Subcutaneous abdominal adipose tissue (tissue), 5 donors: Measurements from ENCODE around the gene GPATCH1.
"Not testable (repeated sequence)": the region's sequence is repeated elsewhere in the genome, so short reads cannot be mapped to it uniquely, and the experiment has no call there.

Source experiments
- H3K27ac ChIP-seq: one replicate; pipeline ENCODE4 v1.7.0; 2013; ENCODE audit warnings: low read depth, mild to moderate bottlenecking, inconsistent platforms, low read length, moderate library complexity
- H3K27me3 ChIP-seq, 5 donors: one replicate each; pipeline ENCODE4 v1.7.0; 2013; ENCODE audit warnings: low read length in 5 of 5, inconsistent platforms in 1 of 5; ENCODE audit not compliant: control insufficient read depth in 5 of 5, insufficient read depth in 4 of 5
- H3K36me3 ChIP-seq, 5 donors: one replicate each; pipeline ENCODE4 v1.7.0; 2013; ENCODE audit warnings: low read length in 5 of 5; ENCODE audit not compliant: control insufficient read depth in 5 of 5, insufficient read depth in 5 of 5
- H3K4me1 ChIP-seq, 5 donors: one replicate each; pipeline ENCODE4 v1.7.0; 2013; ENCODE audit warnings: low read length in 5 of 5, mild to moderate bottlenecking in 3 of 5, moderate library complexity in 1 of 5; ENCODE audit not compliant: control insufficient read depth in 5 of 5, insufficient read depth in 5 of 5
- H3K4me3 ChIP-seq, 5 donors: one replicate each; pipeline ENCODE4 v1.7.0; 2013; ENCODE audit warnings: low read length in 5 of 5, low read depth in 1 of 5
- H3K9ac ChIP-seq, 5 donors: one replicate each; pipeline ENCODE4 v1.7.0; 2013; ENCODE audit warnings: low read length in 5 of 5, mild to moderate bottlenecking in 4 of 5, moderate library complexity in 3 of 5
- H3K9me3 ChIP-seq, 5 donors: one replicate each; pipeline ENCODE4 v1.7.0; 2013; ENCODE audit warnings: low read length in 5 of 5; ENCODE audit not compliant: control insufficient read depth in 5 of 5
- donor health status: healthy.
- donor health status: healthy.
- donor health status: healthy.
- donor health status: healthy.
- donor health status: healthy.

The GPATCH1 gene

GRCh38 chr19:33080761-33081681 lies at the start of gene GPATCH1:
Gene GPATCH1, plus strand, starts transcription at chr19:33081181. Its CDS starts 13 bp downstream, at chr19:33081194.
- Histone ChIP-seq H3K27ac (peak within 1 kb of the TSS; percentile 71), H3K9me3 (no peaks in the 10 kb centered on the region), H3K27me3 (no peaks in the 10 kb centered on the region), H3K4me1 (peaks cover 4 to 25% (median 20%) of the 10 kb centered on the region in 5 donors), H3K4me3 (peak within 1 kb of the TSS; percentile 92 to 100 (median 98)), H3K36me3 (peaks cover 0 to 2% (median 0%) of the 10 kb centered on the region in 5 donors), H3K9ac (peak within 1 kb of the TSS; percentile 87 to 100 (median 98))

- Histone ChIP-seq H3K36me3 (no peaks in the 10 kb centered on the region), H3K4me1 (no peaks in the 10 kb centered on the region), H3K9ac (no peak overlapping the region), H3K27me3 (no peaks in the 10 kb centered on the region), H3K27ac (no peak overlapping the region), H3K4me3 (no peak overlapping the region), H3K9me3 (peaks cover 0 to 6% (median 0%) of the 10 kb centered on the region in 5 donors)
These were observed 48.7 kb upstream of the GPATCH1 start for GRCh38 chr19:33032218-33032781.

- no peaks in the 10 kb centered on the region for H3K4me1 ChIP-seq
- H3K27me3 ChIP-seq = no peaks in the 10 kb centered on the region
- no peaks in the 10 kb centered on the region for H3K9me3 ChIP-seq
- no peaks in the 10 kb centered on the region for H3K36me3 ChIP-seq
- no peak overlapping the region for H3K9ac ChIP-seq
- no peak overlapping the region for H3K4me3 ChIP-seq
- no peak overlapping the region for H3K27ac ChIP-seq
These were observed 45.5 kb upstream of the GPATCH1 start for GRCh38 chr19:33035461-33035860.

GRCh38 chr19:33036370-33037167 lies 44.4 kb upstream of the GPATCH1 start:
- H3K4me1 ChIP-seq, H3K9ac ChIP-seq, H3K4me3 ChIP-seq, H3K9me3 ChIP-seq, H3K27me3 ChIP-seq, H3K36me3 ChIP-seq, H3K27ac ChIP-seq: not testable (repeated sequence)

- H3K9ac ChIP-seq, H3K4me1 ChIP-seq, H3K4me3 ChIP-seq, H3K27me3 ChIP-seq, H3K9me3 ChIP-seq, H3K27ac ChIP-seq, H3K36me3 ChIP-seq: not testable (repeated sequence)
These were observed 43.6 kb upstream of the GPATCH1 start for GRCh38 chr19:33037168-33038025.

- no peaks in the 10 kb centered on the region for H3K4me1 ChIP-seq
- no peaks in the 10 kb centered on the region for H3K27me3 ChIP-seq
- no peaks in the 10 kb centered on the region for H3K36me3 ChIP-seq
- no peaks in the 10 kb centered on the region for H3K9me3 ChIP-seq
- no peak overlapping the region for H3K4me3 ChIP-seq
- no peak overlapping the region for H3K27ac ChIP-seq
- H3K9ac ChIP-seq = no peak overlapping the region
These were observed 41.8 kb upstream of the GPATCH1 start for GRCh38 chr19:33039108-33039599.

GRCh38 chr19:33039815-33040214 lies 41.2 kb upstream of the GPATCH1 start:
- Histone ChIP-seq H3K9me3 (no peaks in the 10 kb centered on the region), H3K4me1 (no peaks in the 10 kb centered on the region), H3K9ac (no peak overlapping the region), H3K27ac (no peak overlapping the region), H3K4me3 (no peak overlapping the region), H3K27me3 (no peaks in the 10 kb centered on the region), H3K36me3 (no peaks in the 10 kb centered on the region)

GRCh38 chr19:33040994-33041827 lies 39.8 kb upstream of the GPATCH1 start:
- Histone ChIP-seq H3K27ac (no peak overlapping the region), H3K36me3 (no peaks in the 10 kb centered on the region), H3K9me3 (no peaks in the 10 kb centered on the region), H3K4me1 (no peaks in the 10 kb centered on the region), H3K4me3 (no peak overlapping the region), H3K9ac (no peak overlapping the region), H3K27me3 (no peaks in the 10 kb centered on the region)

- H3K27me3 ChIP-seq, H3K4me3 ChIP-seq, H3K4me1 ChIP-seq, H3K9ac ChIP-seq, H3K27ac ChIP-seq, H3K9me3 ChIP-seq, H3K36me3 ChIP-seq: not testable (repeated sequence)
These were observed 39.2 kb upstream of the GPATCH1 start for GRCh38 chr19:33041828-33042160.
